TTC549 (cell line): Measurements from ENCODE around the gene CNNM2.
"Not testable (repeated sequence)": the region's sequence is repeated elsewhere in the genome, so short reads cannot be mapped to it uniquely, and the experiment has no call there.

Experiments used
- FAIRE-seq: peaks from 2 replicates; lab custom pipeline; 2012; peaks lifted over from hg19 to GRCh38; lab: Jason Lieb, UNC

The CNNM2 gene

DNA sequence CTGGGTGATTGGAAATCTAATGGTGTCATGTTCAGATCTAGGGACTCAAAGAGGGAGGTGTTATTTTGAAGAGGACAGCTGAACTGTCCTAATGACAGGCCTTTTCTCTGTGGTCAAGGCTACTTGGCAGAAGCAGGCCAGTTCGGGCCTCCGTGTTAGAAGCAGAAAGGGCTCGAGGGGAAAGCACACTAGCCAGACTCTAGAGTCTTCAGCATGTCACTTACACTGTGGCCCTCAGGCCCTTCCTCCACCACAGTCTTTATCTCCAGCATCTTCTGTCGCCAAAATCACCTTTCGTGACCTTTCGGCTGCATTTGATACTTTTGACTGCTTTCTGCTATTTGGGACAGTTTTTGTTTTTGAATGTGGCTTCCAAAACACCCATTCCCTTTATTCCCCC lies 123.3 kb downstream of the CNNM2 start:
- no peak for FAIRE-seq

DNA sequence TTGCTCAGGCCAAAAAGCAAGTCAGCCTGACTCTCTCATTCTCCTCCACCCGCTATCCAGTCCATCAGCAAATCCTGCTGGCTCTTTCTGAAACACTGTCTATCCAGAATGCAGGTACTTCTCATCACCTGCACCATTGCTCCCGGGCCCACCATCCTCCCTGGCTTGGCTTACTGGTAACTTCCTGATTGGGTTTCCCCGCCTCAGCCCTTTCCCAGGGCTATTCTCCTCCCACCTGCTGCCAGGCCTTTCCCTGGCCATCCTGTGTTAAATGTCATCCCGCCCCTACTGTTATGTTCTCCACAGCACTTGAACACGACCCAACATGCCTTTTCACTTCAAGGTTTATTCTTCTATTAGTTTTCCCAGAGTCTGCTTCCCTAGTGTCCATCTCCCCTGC lies 124.0 kb downstream of the CNNM2 start:
- no peak for FAIRE-seq

DNA sequence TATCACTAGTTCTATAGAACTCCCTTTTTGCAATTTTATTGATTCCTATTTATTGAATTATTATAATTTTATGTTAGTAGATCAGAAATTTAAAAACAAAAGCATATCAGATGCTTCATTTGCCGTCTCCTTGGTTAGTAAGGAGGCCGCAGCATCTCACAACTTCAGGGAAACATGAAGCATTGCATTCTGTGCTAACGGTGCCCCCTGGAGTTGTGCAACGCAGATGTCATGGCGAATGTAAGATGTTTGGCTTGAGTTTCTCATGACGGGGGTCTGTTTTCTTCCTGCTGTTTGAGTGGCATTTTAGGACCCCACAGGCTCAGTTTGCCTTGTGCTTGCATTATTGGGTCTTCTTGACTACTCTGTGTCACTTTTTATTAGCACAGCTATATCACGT lies 124.8 kb downstream of the CNNM2 start:
- no peak for FAIRE-seq

DNA sequence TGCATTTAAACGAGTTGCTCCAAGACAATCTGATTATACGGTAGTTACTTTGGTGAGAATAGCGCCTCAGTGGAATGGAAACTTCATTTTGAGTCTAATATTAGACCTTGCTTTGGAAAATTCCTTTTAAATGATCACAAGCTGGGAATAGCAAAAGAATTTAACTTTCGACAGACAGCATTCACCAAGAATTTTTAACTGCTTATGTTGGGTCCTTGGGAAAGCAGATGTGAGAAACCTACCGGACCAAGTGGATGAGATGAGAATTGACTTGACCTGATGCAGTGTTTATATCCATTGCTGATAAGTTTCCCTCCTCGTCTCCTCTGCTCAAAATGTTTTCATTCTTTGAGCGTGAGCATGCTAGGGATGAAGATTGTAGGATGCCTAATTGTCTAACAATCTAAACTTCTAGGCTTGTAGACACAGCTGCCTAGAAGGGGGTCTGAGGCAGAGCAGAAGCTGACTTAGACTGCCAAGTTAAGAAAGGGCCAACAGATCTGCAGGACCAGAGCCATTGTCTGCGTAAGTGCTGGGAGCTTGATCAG lies 126.9 kb downstream of the CNNM2 start:
- no peak for FAIRE-seq

DNA sequence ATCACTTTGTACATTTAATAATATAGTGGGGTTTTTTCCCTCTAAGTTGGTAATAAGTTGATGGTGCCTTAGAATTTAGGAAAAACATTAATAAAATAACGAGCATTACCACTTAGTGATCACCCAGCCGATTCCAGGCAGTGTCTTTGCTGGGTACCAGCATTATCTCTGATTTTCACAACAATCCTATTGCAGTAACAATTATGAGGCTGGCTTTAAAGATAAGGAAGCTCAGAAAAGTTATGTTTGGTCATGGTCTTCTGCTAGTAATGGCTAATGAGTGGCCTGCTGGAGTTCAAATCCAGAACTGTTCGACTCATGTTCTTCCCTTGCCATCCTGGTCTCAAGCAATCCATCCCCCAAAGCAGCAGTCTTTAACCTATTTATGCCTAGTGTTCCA lies 127.9 kb downstream of the CNNM2 start:
- FAIRE-seq: no peak

DNA sequence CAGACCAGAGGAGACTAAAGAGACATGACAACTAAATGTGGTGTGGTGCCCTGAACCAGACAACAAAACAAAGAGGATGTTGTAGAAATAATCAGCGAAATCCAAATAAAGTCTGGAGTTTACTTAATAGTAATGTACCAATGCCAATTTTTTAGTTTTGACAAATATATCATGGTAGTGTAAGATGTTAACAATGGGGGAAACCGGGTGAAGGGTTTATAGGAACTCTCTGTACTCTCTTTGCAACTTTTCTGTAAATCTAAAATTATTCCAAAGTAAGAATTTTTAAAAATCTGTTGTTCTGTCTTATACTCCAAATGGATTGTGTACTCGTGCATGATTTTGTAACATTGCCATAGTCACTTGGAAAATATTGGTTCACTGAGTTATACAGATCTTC lies 129.3 kb downstream of the CNNM2 start:
- no peak for FAIRE-seq

DNA sequence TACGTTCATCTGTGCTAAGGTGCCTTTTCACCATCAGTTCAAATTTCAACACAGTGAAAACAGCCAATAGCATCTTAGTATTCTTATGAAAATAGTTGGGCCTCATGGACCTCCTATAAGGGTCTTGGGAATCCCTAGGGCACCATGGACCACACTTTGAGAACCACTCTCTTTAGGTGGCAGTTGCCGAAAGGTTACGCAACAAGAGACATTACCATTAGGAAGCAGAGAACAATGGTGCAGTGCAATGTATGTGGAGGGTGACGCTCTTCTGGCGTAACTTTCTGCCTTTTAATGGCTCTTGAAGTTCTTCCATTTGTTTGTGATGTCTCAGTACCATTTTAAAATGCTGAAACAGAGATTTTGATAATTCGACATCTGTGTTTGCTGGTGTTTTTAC lies 131.1 kb downstream of the CNNM2 start:
- no peak for FAIRE-seq

DNA sequence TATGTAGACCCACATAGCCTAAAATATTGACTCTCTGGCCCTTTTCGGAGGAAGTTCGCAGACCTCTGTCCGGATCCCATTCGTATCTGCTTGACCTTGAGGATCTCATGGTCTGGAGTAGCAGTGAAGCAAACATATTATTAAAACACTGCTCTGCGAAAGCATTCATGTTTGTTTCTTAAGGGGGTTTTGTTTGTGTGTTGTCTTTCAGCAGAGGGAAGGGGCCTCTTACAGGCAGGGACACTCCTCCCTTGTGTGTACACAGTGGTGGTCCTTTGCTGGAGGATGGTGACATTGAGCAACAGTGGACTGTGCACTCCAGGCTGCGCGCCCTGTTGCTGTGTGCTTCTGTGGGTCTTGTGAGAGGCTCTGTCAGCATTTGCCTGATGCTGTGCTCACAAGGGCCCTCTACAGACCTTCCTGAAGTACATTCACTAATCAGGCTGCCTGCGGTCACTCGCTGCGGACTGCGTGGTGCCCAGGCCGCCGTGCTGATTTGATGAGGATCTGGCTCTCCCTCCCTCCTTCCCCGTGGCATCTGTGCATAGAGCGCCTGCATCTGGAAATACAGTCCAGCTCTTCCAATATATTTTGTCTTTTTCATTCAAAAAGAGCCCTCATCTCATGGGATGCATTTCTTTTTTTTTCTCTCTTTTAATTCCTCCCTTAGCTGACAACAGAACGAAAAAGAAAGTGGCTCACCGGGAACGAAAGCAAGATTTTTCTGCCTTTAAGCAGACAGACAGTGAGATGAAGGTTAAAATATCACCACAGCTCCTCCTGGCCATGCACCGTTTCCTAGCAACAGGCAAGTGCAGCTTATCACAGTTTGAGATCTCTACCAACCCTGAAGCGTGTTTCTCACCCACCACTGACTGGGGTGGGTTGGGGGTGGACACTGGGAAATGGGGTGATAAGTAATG lies 135.8 kb downstream of the CNNM2 start:
- peak; percentile 73 for FAIRE-seq

DNA sequence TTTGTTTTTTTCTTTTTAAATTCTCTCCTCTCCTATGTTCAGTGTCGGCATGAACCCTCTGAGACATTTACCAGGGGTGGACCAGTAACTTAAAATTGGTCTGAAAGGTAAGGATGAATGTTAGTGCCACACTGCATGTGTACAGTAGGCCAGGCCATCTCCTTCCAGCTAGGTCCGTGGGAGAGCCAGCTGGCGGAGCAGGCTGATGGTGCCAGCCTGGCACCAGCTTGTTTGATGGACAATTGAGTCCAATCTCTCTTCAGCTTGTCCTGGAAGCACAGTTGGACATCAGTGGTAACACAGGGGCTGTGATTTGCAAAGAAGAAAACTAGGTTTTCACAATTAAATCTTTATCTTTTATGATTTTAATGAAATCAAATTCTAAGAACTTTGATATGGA lies 136.5 kb downstream of the CNNM2 start:
- no peak for FAIRE-seq

DNA sequence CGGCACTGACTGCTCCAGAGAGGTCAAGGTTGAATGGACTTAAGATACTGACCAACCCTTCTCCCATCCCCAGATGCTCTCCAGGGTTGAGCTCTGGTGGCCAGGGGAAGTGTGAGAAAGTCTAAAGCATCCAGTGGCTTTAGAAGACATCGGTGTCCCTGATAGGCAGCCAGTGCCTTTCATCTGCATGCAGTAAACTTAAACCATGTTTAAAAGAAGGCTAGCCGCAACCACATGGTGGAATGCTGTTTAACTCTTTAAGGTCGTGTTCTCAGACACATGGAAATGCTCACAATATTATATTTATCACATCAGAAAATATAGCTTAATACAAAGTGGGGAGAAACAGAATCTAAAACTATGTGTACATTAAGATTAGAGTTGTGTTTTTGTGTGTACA lies 137.0 kb downstream of the CNNM2 start:
- no peak for FAIRE-seq

DNA sequence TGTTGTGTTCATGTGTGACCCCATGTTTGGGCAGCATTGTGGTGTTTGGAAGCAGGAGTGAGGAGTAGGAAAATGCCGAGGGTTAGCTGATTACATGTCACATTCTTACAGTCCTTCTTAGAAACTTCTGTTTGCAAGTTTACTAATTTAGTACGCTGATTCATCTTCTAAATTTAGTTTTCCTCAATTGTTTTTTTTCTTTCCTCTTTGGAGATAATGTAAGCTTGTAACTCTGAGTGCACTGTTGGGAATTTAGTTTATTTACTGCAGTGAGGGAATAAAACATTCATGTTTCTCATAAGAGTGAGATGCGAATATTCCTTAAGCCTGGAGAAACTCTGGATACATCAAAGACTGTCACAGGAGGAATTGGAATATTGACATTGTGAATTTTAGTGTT lies 139.9 kb downstream of the CNNM2 start:
- no peak for FAIRE-seq

DNA sequence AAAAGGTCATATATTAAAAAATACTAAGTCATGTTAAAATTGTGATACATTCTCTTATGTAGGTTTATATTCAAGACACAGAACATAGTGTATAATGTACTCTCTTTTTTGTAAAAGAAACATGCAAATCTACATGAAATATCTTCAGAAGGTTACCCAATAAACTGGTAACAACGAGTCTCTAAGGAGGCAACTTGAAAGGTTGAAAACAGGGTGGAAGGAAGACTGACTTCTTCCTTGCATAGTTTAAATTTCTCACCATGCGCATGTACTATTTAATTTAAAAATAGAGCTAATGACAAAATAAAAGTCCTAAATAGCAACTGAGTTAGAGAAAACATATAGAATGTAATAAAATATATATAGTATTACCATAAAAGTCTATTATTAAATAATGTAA lies 142.5 kb downstream of the CNNM2 start:
- FAIRE-seq: no peak

DNA sequence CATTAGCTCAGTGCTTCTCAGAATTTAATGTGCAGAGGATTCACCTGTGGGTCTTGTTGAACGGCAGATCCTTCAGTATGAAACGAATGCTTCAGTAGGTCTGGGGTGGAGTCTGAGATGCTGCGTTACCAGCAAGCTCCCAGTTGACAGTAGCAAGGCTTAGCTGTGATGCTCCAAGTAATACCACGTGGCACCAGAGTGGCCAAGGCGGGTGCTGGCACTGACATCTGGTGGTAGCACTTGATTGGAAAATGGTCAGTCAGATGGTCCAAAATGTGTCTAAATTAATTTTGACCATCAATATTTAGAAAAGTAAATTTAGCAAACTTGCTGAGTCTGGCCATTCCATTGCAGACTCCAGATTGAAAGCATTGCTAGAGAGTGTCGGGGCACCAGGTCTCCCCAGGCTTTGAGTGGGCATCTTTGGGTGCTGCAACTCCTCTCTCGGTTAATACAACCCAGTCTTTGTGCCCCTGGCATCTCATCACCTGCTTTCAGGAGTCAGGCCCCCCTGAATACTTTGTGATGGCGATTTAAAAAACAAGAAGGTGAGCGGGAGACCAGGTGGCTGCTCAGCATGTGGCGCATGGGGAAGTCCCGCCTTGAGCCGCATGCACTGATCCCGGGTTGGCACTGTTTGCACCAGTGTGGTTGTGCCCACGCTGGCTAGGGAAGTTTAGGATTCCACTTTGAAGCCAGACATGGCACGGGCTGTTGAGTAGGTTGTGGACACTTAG lies 144.9 kb downstream of the CNNM2 start:
- no peak for FAIRE-seq

DNA sequence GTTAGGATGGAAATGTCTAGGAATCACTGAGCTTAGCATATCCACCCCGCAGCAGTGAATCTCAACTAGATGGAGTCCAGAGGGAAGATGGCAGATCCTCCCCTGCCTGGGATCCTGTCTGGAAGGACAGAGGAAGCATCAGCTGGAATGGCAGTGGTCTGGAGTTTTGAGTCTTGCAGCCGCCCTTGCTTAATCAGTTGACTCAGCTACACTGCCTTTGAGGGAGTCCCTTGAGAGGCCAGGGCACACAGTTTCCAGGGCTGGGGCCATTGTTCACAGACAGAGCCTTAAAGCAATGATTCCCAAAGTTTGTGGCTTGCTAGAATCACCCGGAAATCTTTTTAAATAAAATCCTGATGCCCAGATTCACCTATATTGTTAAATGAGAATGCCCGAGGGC lies 146.9 kb downstream of the CNNM2 start:
- FAIRE-seq: no peak

DNA sequence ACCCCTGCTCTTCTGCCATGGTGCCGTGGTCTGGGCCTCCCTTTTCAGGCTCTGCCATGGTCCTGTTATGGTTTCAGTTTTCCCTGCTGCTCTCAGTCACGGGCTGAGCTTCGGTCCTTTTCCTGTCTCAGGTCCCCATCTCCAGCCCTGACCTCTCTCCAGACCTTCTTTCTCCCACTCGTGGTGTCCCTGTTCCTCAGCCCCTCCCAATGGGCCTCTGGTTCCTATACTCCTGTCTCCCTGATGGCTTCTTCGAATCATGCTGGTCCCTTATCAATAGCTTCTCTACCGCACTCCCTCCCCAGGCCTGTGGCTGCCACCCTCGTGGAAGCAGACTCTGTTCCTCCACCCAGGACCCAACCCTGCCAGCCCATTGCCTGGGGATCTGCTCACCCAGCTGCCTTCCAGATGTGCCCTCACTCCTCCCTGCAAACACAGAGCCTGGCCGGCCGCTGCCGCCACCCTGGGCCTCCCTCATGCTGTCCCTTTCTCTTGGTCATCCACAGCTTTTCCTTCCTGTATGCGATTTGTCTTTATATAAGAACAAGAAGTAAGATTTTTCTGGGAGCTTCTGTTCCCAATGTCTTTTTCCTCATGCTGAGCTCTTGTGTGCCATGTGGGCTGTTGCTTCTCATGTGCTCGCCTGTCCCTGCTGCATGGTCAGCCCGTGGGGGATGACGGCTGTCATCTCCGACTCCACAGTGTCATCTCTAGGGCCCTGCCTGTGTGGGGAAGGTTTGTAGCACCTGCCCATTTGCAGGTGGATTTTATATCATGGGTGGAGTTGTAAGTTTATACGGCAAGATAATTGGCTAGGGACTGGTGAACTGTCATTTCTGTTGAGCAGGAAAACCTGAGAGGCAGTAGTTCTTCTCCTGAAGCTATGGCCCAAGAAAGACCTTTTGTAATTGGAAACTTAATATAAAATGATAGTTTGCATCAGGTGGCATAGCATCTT lies 148.3 kb downstream of the CNNM2 start:
- FAIRE-seq: no peak

DNA sequence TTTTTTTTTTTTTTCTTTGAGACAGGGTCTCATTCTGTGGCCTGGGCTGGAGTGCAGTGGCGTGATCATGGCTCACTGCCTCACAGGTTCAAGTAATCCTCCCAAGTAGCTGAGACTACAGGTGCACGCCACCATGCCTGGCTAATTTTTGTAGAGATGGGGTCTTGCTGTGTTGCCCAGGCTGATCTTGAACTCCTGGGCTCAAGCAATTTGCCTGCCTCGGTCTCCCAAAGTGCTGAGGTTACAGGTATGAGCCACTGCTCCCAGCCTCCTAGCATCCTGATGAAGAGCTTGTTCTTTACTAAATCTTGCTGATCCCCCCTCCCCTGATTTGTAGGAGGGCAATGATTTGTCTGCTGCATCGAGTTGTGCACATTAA lies 149.0 kb downstream of the CNNM2 start:
- FAIRE-seq: not testable (repeated sequence)

DNA sequence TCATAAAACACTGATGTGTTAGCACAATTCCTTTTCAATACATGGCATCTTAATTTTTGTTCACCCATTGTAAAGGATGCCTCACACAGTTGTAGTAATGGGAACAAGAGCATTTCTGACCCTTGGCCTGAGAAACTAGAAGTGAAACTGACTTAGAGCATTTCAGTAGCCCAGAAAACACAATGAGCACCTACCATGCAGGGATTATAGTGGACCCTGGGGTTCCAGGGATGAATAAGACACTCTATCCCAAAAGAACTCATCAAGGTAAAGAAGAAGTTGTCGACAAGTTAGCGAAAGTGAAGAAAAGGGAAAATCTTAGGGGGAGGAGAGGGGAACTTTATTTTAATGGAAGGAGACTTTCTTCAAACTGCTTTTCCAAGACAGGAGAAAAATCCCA lies 149.4 kb downstream of the CNNM2 start:
- no peak for FAIRE-seq

DNA sequence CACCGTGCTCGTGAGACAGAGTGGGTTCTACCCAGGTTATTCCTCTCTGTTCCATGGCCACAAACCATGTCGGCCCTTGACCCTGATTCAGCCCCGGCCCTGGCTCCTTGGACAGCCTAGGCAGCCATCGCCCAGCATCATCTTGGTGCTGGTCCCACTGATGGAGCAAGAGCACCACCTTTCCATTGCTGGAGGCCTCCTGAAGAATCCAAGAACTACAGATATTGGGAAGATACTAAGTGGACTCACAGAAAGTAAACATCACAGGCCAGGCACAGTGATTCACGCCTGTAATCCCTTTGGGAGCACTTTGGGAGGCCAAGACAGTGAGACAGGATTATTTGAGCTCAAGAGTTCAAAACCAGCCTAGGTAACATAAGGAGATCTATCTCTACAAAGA lies 149.9 kb downstream of the CNNM2 start:
- no peak for FAIRE-seq

DNA sequence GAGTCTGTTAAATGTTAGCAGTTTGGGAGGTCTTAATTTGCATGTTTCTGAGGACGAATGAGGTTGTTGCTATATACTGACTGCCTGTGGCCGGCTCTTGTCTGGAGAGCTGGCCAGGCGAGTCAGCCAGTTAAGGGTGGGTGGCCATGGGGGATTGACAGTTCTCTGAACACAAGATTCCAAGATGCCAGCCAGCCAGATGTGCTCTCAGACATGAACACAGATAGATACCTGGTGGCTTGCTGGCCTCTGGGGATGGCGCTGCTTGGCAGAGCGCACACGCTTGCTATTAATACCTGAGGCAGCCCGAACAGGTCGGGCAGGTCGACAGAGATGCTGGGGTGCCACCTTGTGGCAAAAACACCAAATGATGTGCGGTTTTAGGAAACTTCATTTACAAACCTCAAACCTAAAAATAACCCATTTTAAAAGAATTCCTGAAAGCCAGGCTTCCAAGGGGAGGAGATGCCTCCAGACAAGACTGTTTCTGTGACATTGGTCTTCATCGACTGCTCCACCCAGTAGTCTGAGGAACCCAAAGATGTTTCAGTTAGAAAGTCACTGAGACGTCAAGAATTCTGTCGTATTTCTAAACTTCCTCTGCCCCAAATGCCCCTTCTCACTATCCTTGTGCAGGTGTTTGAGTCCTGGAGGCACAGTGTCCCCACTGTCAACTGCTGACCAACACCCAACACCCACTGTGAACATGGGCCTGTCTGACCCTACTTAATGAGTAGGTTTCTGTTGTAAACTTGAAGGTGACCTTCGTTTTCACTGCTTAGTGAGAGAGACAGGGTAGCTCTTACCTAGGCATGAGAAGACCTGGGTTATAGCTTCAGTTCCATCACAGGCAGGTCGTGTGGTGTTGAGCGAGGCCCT lies 151.6 kb downstream of the CNNM2 start:
- FAIRE-seq: no peak

DNA sequence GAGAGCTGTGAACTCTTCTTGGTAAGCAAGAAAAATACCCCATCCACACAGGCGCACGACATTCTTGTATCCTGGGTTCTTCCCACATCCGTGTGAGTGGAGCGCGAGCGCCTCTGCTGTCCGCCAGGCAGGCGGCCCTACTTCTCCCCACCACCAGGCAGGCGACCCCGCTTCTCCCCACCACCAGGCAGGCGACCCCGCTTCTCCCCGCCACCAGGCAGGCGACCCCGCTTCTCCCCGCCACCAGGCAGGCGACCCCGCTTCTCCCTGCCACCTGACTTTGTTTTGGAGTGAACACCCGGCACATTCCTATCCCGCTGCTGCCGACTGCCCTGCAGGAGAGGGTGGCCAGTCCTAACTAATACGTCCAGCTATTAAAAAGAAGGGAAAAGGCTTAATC lies 154.2 kb downstream of the CNNM2 start:
- no peak for FAIRE-seq

DNA sequence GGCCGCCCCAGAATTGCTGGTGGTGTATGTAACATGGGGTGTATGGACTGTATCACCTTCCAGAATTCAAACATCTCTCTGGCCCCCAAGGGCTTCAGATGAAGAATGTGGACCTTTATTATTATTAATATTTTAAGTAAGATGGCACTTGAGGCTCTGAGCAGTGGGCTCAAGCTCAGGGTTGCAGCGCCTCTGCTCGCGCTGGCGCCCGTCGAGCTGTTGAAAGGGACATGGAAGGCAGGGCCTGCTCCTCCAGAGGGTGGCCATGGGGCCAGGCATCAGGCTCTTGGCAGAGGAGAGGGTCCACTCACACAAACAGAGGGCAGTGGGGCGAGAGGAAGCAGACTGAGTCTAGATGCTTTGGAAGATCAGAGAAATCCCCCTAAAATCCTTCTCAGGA lies 154.8 kb downstream of the CNNM2 start:
- no peak for FAIRE-seq
